Thoracic aorta (tissue), 2 donors: ENCODE data around the gene CIAO2A. TPM values are rescaled to one million over a fixed set of nuclear protein-coding genes. Genes with fewer than 3 reads are reported as not detected.

Source experiments
- ATAC-seq: fragments of 150-250 bp; one replicate; pipeline ENCODE4 v1.8.0; 2017; ENCODE audit warnings: low read depth; ENCODE audit not compliant: insufficient number of reproducible peaks, low FRiP score
- DNase-seq: peaks from one replicate; pipeline ENCODE4 v3.0.0-alpha.2; 2020; ENCODE audit warnings: low spot score
- H3K27ac ChIP-seq, 2 donors: fragments of 200-600 bp; sonication (generic); 1 replicate in 1 of 2; 2 replicates in 1 of 2; pipeline ENCODE4 v1.5.1; 2016; ENCODE audit warnings: mild to moderate bottlenecking in 2 of 2, moderate library complexity in 2 of 2
- H3K27me3 ChIP-seq: fragments of 200-600 bp; sonication (generic); replicated peaks from 2 replicates; pipeline ENCODE4 v1.6.0; 2016; ENCODE audit warnings: mild to moderate bottlenecking; ENCODE audit not compliant: insufficient read depth
- H3K36me3 ChIP-seq: fragments of 200-600 bp; sonication (generic); one replicate; pipeline ENCODE4 v1.5.1; 2016
- H3K4me1 ChIP-seq, 2 donors: fragments of 200-600 bp; sonication (generic); 1 replicate in 1 of 2; 2 replicates in 1 of 2; pipeline versions ENCODE4 v1.5.1 to v1.6.0; 2016; ENCODE audit warnings: low read depth in 2 of 2, mild to moderate bottlenecking in 1 of 2; ENCODE audit not compliant: control insufficient read depth in 1 of 2
- H3K4me3 ChIP-seq: fragments of 200-600 bp; sonication (generic); 2 replicates; pipeline ENCODE4 v1.5.1; 2016; ENCODE audit warnings: mild to moderate bottlenecking
- H3K9me3 ChIP-seq: fragments of 200-600 bp; sonication (generic); 2 replicates; pipeline ENCODE4 v1.5.1; 2016
- CTCF ChIP-seq: fragments of 200-600 bp; sonication (generic); IDR thresholded peaks from one replicate; pipeline ENCODE4 v1.5.1; 2019; ENCODE audit warnings: antibody characterized with exemption
- total RNA-seq, 2 donors: library from RNA; depleted of rRNA; stranded (reverse); fragments of >200 nt; gene quantifications; one replicate each; pipeline versions ENCODE4 v1.1.0 to v1.2.3, GENCODE V29; 2016

CIAO2A gene
- total RNA-seq = 10 to 100 TPM; 16.9 to 24.4 TPM

GRCh38 chr15:64093627-64094417, at the start of gene CIAO2A:
TSS of gene CIAO2A (minus strand) at chr15:64093838. CDS start at chr15:64093768, 70 bp downstream.
- Histone ChIP-seq H3K27me3 (no peaks in the 10 kb centered on the region), H3K4me1 (peaks cover 30 to 57% of the 10 kb centered on the region in 2 donors), H3K36me3 (peaks cover 3% of the 10 kb centered on the region), H3K4me3 (peak within 1 kb of the TSS; percentile 83), H3K27ac (peak within 1 kb of the TSS; percentile 79 to 95), H3K9me3 (no peaks in the 10 kb centered on the region)
- ATAC-seq = peak; percentile 74
- no peak for TF ChIP-seq CTCF
- peak; percentile 89 for DNase-seq

DNA sequence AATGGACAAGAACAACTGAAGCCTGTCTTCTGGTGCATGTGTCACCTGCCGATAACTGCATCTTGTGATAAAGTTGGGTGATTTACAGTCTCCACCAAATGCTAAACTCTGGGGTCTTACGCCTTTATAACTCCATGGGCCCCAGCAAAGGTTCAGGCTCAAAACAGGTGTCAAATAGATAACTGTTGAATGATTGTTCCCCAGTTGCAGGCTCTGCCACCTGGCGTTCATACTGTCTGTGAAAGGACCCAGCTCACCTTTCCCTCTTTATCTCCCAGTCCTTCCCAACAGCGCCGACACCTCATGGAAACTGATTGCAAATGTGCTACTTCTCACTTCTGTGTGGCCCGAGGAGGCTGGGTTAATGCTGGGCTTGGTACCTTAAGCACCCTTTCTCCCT, 49.6 kb upstream of the CIAO2A start:
- Histone ChIP-seq H3K36me3 (peaks cover 27% of the 10 kb centered on the region), H3K27ac (no peak overlapping the region), H3K9me3 (no peaks in the 10 kb centered on the region), H3K4me3 (no peak overlapping the region), H3K27me3 (no peaks in the 10 kb centered on the region), H3K4me1 (no peaks in the 10 kb centered on the region)
- ATAC-seq (no peak), DNase-seq (no peak)
- TF ChIP-seq CTCF = no peak

DNA sequence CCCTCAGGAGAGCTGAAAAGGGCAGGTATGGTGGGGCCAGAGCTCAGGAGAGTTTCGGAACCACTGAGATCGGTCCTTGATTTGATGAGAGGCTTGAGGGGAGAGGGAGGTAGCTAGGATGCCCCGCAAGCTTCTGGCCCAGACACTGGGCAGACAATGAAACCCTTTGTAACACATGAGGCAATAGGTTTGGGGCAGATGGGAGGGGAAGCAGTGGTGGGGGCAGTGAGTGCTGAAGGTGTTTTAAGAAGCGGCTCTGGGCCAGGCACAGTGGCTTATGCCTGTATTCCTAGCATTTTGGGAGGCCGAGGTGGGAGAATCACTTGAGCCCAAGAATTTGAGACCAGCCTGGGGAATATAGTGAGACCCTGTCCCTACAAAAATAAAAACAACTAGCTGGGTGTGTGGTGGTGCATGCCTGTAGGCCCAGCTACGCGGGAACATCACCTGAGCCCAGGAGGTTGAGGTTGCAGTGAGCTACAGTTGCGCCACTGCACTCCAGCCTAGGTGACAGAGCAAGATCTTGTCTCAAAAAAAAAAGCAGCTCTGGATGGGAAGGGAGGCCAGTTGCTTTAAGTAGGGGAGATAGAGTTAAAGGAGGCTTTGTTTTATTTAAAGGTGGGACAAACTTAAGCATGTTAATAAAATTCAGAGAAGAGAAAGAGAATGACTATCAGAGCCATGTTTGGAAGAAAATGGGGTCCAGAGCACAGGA, 48.3 kb upstream of the CIAO2A start:
- H3K4me3 ChIP-seq = no peak overlapping the region
- TF ChIP-seq CTCF = no peak
- ATAC-seq (no peak), DNase-seq (no peak)
- H3K27ac ChIP-seq = no peak overlapping the region
- H3K9me3 ChIP-seq = no peaks in the 10 kb centered on the region
- H3K36me3 ChIP-seq = peaks cover 38% of the 10 kb centered on the region
- no peaks in the 10 kb centered on the region for H3K4me1 ChIP-seq
- no peaks in the 10 kb centered on the region for H3K27me3 ChIP-seq

GRCh38 chr15:64138331-64138941, 44.8 kb upstream of the CIAO2A start:
- Histone ChIP-seq H3K9me3 (no peaks in the 10 kb centered on the region), H3K4me1 (no peaks in the 10 kb centered on the region), H3K36me3 (peaks cover 59% of the 10 kb centered on the region), H3K4me3 (no peak overlapping the region), H3K27ac (no peak overlapping the region), H3K27me3 (no peaks in the 10 kb centered on the region)
- no peak for DNase-seq
- TF ChIP-seq CTCF = no peak
- no peak for ATAC-seq

DNA sequence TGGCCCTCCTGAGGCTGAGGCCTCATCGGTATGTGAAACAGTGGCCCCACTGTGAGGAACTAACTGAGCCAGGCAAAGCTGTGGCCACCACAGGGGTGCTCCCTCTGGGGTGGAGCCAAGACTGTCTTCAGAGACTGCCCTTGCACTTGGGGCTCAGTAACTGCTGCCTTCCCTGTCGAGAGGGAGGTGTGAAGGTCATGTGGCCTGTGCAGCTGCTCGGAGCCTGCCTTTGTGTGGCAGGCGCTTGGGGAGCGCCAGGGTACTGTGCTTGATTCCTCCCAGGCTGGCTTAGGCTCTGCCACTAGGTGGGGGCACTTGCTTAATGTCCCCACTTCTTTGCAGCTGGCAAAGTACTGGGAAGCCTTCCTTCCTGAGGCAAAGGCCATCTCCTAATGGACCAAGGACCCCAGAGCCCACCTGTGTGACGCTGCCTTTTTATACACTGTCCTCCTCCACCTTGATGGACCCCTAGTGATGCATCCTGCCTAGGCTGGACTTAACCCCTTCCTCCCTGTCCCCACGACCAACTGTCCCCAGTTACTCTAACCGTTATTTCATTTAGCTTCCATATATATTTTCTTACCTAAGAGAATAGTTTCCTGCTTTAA, 43.7 kb upstream of the CIAO2A start:
- DNase-seq (no peak), ATAC-seq (no peak)
- no peak for TF ChIP-seq CTCF
- no peak overlapping the region for H3K4me3 ChIP-seq
- no peaks in the 10 kb centered on the region for H3K27me3 ChIP-seq
- peaks cover 67% of the 10 kb centered on the region for H3K36me3 ChIP-seq
- no peak overlapping the region for H3K27ac ChIP-seq
- H3K9me3 ChIP-seq = no peaks in the 10 kb centered on the region
- H3K4me1 ChIP-seq = no peaks in the 10 kb centered on the region
